ENCODE measurements around the gene HOXA9.

HOXA9 gene

GRCh38 chr7:27143950-27144780 is 21.2 kb downstream of the HOXA9 start:
- TF ChIP-seq CTCF (conservative IDR thresholded peaks at IDR 0.05; ENCODE audit: control insufficient read depth, insufficient read depth, low read depth, low read length), result no peak
- peak overlapping the region; percentile 30 for H3K4me3 ChIP-seq (ENCODE audit: control insufficient read depth, low read depth, low read length)

GRCh38 chr7:27143023-27143949 is 22.1 kb downstream of the HOXA9 start, which contains the start of gene HOXA5:
HOXA5 (minus strand) TSS chr7:27143681; CDS start chr7:27143607, 74 bp downstream.
- peak; percentile 100 for DNase-seq (ENCODE audit: low read depth)
- peak within 1 kb of the TSS; percentile 75 for H3K4me3 ChIP-seq (ENCODE audit: control insufficient read depth, low read depth, low read length)
- peak; percentile 50 for TF ChIP-seq CTCF (conservative IDR thresholded peaks at IDR 0.05; ENCODE audit: control insufficient read depth, insufficient read depth, low read depth, low read length)

More at GRCh38 chr7:27143950-27144780, 21.2 kb downstream of the HOXA9 start:
- peak; percentile 58 for DNase-seq (ENCODE audit: low read depth)

GRCh38 chr7:27142580-27143022 is 22.7 kb downstream of the HOXA9 start:
- no peak for DNase-seq (ENCODE audit: low read depth)
- peak overlapping the region; percentile 75 for H3K4me3 ChIP-seq (ENCODE audit: control insufficient read depth, low read depth, low read length)
- TF ChIP-seq CTCF (conservative IDR thresholded peaks at IDR 0.05; ENCODE audit: control insufficient read depth, insufficient read depth, low read depth, low read length), result no peak

GRCh38 chr7:27141923-27142579 is 23.3 kb downstream of the HOXA9 start:
- DNase-seq (ENCODE audit: low read depth), result peak; percentile 71
- H3K4me3 ChIP-seq (ENCODE audit: control insufficient read depth, low read depth, low read length), result peak overlapping the region; percentile 75
- peak; percentile 28 for TF ChIP-seq CTCF (conservative IDR thresholded peaks at IDR 0.05; ENCODE audit: control insufficient read depth, insufficient read depth, low read depth, low read length)

GRCh38 chr7:27141137-27141922 is 24.0 kb downstream of the HOXA9 start:
- H3K4me3 ChIP-seq (ENCODE audit: control insufficient read depth, low read depth, low read length), result peak overlapping the region; percentile 75

More at GRCh38 chr7:27141137-27141922, 24.0 kb downstream of the HOXA9 start:
- no peak for TF ChIP-seq CTCF (conservative IDR thresholded peaks at IDR 0.05; ENCODE audit: control insufficient read depth, insufficient read depth, low read depth, low read length)
- DNase-seq (ENCODE audit: low read depth), result no peak

Data from fibroblast of mammary gland (primary cell).